Activated T-helper 1 cell treated with anti-CD3 and anti-CD28 coated beads, Interleukin-2, amount 50 U/mL, for 16 hours (primary cell): Measurements from ENCODE around the gene ATG7.

Experiments used
- DNase-seq, 2 donors: peaks; one replicate each; pipeline ENCODE4 v3.0.0-alpha.2; 2020; ENCODE audit warnings: low read depth in 1 of 2, low spot score in 1 of 2

Gene ATG7

GRCh38 chr3:11548721-11549131 lies 276.5 kb downstream of the ATG7 start:
- no peak for DNase-seq

GRCh38 chr3:11549580-11550140 lies 277.5 kb downstream of the ATG7 start:
- DNase-seq: no peak

GRCh38 chr3:11551036-11551435 lies 278.8 kb downstream of the ATG7 start:
- no peak for DNase-seq

- DNase-seq: no peak
These were observed 280.4 kb downstream of the ATG7 start for GRCh38 chr3:11552289-11553264.

- no peak for DNase-seq
These were observed 281.4 kb downstream of the ATG7 start for GRCh38 chr3:11553436-11554235.

- DNase-seq: no peak
These were observed 282.0 kb downstream of the ATG7 start for GRCh38 chr3:11554236-11554610.

GRCh38 chr3:11554666-11555065 lies 282.5 kb downstream of the ATG7 start:
- DNase-seq: no peak

GRCh38 chr3:11555211-11555782 lies 283.1 kb downstream of the ATG7 start:
- DNase-seq: no peak

- no peak for DNase-seq
These were observed 283.9 kb downstream of the ATG7 start for GRCh38 chr3:11555881-11556633.

GRCh38 chr3:11556851-11557644 lies 284.9 kb downstream of the ATG7 start:
- no peak for DNase-seq

GRCh38 chr3:11558002-11558401 lies 285.8 kb downstream of the ATG7 start:
- DNase-seq: no peak

- no peak for DNase-seq
These were observed 286.3 kb downstream of the ATG7 start for GRCh38 chr3:11558411-11558903.

GRCh38 chr3:11558918-11559815 lies 287.0 kb downstream of the ATG7 start:
- DNase-seq: no peak

- DNase-seq: no peak
These were observed 287.8 kb downstream of the ATG7 start for GRCh38 chr3:11559816-11560633.

- no peak for DNase-seq
These were observed 288.5 kb downstream of the ATG7 start for GRCh38 chr3:11560746-11561145.

- no peak for DNase-seq
These were observed 290.2 kb downstream of the ATG7 start for GRCh38 chr3:11562277-11562881.

GRCh38 chr3:11563159-11563864 lies 291.1 kb downstream of the ATG7 start:
- no peak for DNase-seq
